HEK293 (cell line): ENCODE data around the gene AFP.

ENCODE experiments used
- CTCF ChIA-PET: fragments of 350-600 bp; formaldehyde crosslinking; extraction: SDS; loops from one replicate; lab custom pipeline; 2021; ENCODE audit warnings: antibody characterized with exemption; lab: Yijun Ruan, JAX
- POLR2A ChIA-PET: fragments of 300-600 bp; formaldehyde crosslinking; extraction: SDS; loops from one replicate; lab custom pipeline; 2020; ENCODE audit warnings: antibody characterized with exemption, inconsistent platforms; lab: Yijun Ruan, JAX
- H3K27ac ChIP-seq: fragments of 200-500 bp; sonication (Bioruptor generic); 2 replicates; pipeline ENCODE4 v1.5.1; 2014; ENCODE audit warnings: low read depth, low read length, control low read depth, inconsistent platforms; ENCODE audit errors: extremely low read depth
- H3K36me3 ChIP-seq, 2 experiments: fragments of 200-500 bp in 1 of 2; sonication (Bioruptor generic) in 1 of 2; 1 replicate in 1 of 2; 2 replicates in 1 of 2; pipeline ENCODE4 v1.5.1; 2014 to 2017; ENCODE audit warnings: inconsistent platforms in 2 of 2, low read length in 2 of 2; ENCODE audit not compliant: control insufficient read depth in 2 of 2, insufficient read depth in 1 of 2
- H3K4me1 ChIP-seq: fragments of 200-500 bp; sonication (Bioruptor generic); 2 replicates; pipeline ENCODE4 v1.5.1; 2014; ENCODE audit warnings: mild to moderate bottlenecking, low read length, inconsistent platforms; ENCODE audit not compliant: control insufficient read depth, insufficient read depth
- H3K4me3 ChIP-seq: 2 replicates; pipeline ENCODE4 v1.5.1; 2011; ENCODE audit warnings: low read depth, mild to moderate bottlenecking, control low read depth, low read length, moderate library complexity
- H3K9me3 ChIP-seq: fragments of 200-500 bp; sonication (Bioruptor generic); 2 replicates; pipeline ENCODE4 v1.5.1; 2014; ENCODE audit warnings: low read depth, low read length, inconsistent platforms; ENCODE audit not compliant: control insufficient read depth, insufficient read depth
- KLF16 ChIP-seq: fragments of 450-650 bp; formaldehyde crosslinking; IDR thresholded peaks from 2 replicates; pipeline ENCODE4 v1.5.1; 2017; ENCODE audit warnings: missing biosample characterization, missing genetic modification characterization
- PRDM1 ChIP-seq: fragments of 450-650 bp; formaldehyde crosslinking; IDR thresholded peaks from 2 replicates; pipeline ENCODE4; 2016; ENCODE audit warnings: missing biosample characterization, missing genetic modification characterization
- ZBTB17 ChIP-seq: fragments of 450-650 bp; formaldehyde crosslinking; IDR thresholded peaks from 2 replicates; pipeline ENCODE4 v1.5.1; 2016; ENCODE audit warnings: missing biosample characterization, missing genetic modification characterization
- ZNF132 ChIP-seq: fragments of 450-650 bp; formaldehyde crosslinking; IDR thresholded peaks from 2 replicates; pipeline ENCODE4 v1.5.1; 2017; ENCODE audit warnings: missing biosample characterization, missing genetic modification characterization, borderline replicate concordance
- ZNF138 ChIP-seq: fragments of 450-650 bp; formaldehyde crosslinking; IDR thresholded peaks from 2 replicates; pipeline ENCODE4 v1.5.1; 2016; ENCODE audit warnings: missing biosample characterization, missing genetic modification characterization, borderline replicate concordance
- ZNF174 ChIP-seq: fragments of 450-650 bp; formaldehyde crosslinking; IDR thresholded peaks from 2 replicates; pipeline ENCODE4 v1.5.0; 2017; ENCODE audit warnings: missing biosample characterization, mild to moderate bottlenecking, missing genetic modification characterization
- ZNF610 ChIP-seq: fragments of 450-650 bp; formaldehyde crosslinking; IDR thresholded peaks from 2 replicates; pipeline ENCODE4 v1.5.1; 2016; ENCODE audit warnings: missing biosample characterization, missing genetic modification characterization, borderline replicate concordance
- TF ChIP-seq, protein P1 (sequence below): fragments of 450-650 bp; formaldehyde crosslinking; IDR thresholded peaks from 2 replicates; pipeline ENCODE4 v1.5.1; 2016; ENCODE audit warnings: missing biosample characterization, missing genetic modification characterization
- TF ChIP-seq, protein P2 (sequence below): fragments of 450-650 bp; formaldehyde crosslinking; IDR thresholded peaks from 2 replicates; pipeline ENCODE4 v1.5.1; 2016; ENCODE audit warnings: missing biosample characterization, missing genetic modification characterization, borderline replicate concordance
- TF ChIP-seq, protein P3 (sequence below): fragments of 450-650 bp; formaldehyde crosslinking; IDR thresholded peaks from 2 replicates; pipeline ENCODE4 v1.5.1; 2017; ENCODE audit warnings: missing biosample characterization, missing genetic modification characterization
- TF ChIP-seq, protein P4 (sequence below): fragments of 450-650 bp; formaldehyde crosslinking; IDR thresholded peaks from 2 replicates; pipeline ENCODE4 v1.5.1; 2017; ENCODE audit warnings: missing biosample characterization, missing genetic modification characterization
- TF ChIP-seq, protein P5 (sequence below): fragments of 450-650 bp; formaldehyde crosslinking; IDR thresholded peaks from 2 replicates; pipeline ENCODE4 v1.5.1; 2016; ENCODE audit warnings: missing biosample characterization, missing genetic modification characterization
- TF ChIP-seq, protein P6 (sequence below): fragments of 450-650 bp; formaldehyde crosslinking; IDR thresholded peaks from 2 replicates; pipeline ENCODE4 v1.5.1; 2017; ENCODE audit warnings: missing biosample characterization, missing genetic modification characterization
- TF ChIP-seq, protein P7 (sequence below): fragments of 450-650 bp; formaldehyde crosslinking; IDR thresholded peaks from 2 replicates; pipeline ENCODE4 v1.5.1; 2017; ENCODE audit warnings: missing biosample characterization, missing genetic modification characterization

AFP gene

DNA sequence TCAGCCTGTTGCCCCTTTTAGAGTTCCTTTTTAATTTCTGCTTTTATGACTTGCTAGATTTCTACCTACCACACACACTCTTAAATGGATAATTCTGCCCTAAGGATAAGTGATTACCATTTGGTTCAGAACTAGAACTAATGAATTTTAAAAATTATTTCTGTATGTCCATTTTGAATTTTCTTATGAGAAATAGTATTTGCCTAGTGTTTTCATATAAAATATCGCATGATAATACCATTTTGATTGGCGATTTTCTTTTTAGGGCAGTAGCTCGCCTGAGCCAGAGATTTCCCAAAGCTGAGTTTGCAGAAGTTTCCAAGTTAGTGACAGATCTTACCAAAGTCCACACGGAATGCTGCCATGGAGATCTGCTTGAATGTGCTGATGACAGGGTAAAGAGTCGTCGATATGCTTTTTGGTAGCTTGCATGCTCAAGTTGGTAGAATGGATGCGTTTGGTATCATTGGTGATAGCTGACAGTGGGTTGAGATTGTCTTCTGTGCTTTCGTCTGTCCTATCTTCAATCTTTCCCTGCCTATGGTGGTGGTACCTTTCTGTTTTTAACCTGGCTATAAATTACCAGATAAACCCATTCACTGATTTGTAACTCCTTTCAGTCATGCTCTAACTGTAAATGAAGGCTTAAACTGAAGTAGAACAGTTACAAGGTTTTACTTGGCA, 24.1 kb upstream of the AFP start:
- CTCF ChIA-PET, result no interaction called here
- Histone ChIP-seq H3K4me1 (no peaks in the 10 kb centered on the region), H3K36me3 (no peaks in the 10 kb centered on the region), H3K27ac (no peak overlapping the region), H3K4me3 (no peak overlapping the region), H3K9me3 (no peaks in the 10 kb centered on the region)
- POLR2A ChIA-PET, result no interaction called here
- TF ChIP-seq, protein P1, sequence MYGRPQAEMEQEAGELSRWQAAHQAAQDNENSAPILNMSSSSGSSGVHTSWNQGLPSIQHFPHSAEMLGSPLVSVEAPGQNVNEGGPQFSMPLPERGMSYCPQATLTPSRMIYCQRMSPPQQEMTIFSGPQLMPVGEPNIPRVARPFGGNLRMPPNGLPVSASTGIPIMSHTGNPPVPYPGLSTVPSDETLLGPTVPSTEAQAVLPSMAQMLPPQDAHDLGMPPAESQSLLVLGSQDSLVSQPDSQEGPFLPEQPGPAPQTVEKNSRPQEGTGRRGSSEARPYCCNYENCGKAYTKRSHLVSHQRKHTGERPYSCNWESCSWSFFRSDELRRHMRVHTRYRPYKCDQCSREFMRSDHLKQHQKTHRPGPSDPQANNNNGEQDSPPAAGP (tag by site-specific recombination), result no peak
- no peak for TF ChIP-seq ZBTB17 (tag by site-specific recombination)
- TF ChIP-seq, protein P2, sequence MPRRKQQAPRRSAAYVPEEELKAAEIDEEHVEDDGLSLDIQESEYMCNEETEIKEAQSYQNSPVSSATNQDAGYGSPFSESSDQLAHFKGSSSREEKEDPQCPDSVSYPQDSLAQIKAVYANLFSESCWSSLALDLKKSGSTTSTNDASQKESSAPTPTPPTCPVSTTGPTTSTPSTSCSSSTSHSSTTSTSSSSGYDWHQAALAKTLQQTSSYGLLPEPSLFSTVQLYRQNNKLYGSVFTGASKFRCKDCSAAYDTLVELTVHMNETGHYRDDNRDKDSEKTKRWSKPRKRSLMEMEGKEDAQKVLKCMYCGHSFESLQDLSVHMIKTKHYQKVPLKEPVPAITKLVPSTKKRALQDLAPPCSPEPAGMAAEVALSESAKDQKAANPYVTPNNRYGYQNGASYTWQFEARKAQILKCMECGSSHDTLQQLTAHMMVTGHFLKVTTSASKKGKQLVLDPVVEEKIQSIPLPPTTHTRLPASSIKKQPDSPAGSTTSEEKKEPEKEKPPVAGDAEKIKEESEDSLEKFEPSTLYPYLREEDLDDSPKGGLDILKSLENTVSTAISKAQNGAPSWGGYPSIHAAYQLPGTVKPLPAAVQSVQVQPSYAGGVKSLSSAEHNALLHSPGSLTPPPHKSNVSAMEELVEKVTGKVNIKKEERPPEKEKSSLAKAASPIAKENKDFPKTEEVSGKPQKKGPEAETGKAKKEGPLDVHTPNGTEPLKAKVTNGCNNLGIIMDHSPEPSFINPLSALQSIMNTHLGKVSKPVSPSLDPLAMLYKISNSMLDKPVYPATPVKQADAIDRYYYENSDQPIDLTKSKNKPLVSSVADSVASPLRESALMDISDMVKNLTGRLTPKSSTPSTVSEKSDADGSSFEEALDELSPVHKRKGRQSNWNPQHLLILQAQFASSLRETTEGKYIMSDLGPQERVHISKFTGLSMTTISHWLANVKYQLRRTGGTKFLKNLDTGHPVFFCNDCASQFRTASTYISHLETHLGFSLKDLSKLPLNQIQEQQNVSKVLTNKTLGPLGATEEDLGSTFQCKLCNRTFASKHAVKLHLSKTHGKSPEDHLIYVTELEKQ (tag by site-specific recombination), result no peak
- TF ChIP-seq, protein P3, sequence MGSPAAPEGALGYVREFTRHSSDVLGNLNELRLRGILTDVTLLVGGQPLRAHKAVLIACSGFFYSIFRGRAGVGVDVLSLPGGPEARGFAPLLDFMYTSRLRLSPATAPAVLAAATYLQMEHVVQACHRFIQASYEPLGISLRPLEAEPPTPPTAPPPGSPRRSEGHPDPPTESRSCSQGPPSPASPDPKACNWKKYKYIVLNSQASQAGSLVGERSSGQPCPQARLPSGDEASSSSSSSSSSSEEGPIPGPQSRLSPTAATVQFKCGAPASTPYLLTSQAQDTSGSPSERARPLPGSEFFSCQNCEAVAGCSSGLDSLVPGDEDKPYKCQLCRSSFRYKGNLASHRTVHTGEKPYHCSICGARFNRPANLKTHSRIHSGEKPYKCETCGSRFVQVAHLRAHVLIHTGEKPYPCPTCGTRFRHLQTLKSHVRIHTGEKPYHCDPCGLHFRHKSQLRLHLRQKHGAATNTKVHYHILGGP (tag by site-specific recombination), result no peak
- no peak for TF ChIP-seq KLF16
- no peak for TF ChIP-seq PRDM1
- TF ChIP-seq, protein P4, sequence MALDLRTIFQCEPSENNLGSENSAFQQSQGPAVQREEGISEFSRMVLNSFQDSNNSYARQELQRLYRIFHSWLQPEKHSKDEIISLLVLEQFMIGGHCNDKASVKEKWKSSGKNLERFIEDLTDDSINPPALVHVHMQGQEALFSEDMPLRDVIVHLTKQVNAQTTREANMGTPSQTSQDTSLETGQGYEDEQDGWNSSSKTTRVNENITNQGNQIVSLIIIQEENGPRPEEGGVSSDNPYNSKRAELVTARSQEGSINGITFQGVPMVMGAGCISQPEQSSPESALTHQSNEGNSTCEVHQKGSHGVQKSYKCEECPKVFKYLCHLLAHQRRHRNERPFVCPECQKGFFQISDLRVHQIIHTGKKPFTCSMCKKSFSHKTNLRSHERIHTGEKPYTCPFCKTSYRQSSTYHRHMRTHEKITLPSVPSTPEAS, result no peak

DNA sequence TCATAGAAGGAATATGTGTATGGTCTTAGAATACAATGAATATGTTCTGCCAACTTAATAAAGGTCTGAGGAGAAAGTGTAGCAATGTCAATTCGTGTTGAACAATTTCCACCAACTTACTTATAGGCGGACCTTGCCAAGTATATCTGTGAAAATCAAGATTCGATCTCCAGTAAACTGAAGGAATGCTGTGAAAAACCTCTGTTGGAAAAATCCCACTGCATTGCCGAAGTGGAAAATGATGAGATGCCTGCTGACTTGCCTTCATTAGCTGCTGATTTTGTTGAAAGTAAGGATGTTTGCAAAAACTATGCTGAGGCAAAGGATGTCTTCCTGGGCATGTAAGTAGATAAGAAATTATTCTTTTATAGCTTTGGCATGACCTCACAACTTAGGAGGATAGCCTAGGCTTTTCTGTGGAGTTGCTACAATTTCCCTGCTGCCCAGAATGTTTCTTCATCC, 22.7 kb upstream of the AFP start:
- Histone ChIP-seq H3K4me3 (no peak overlapping the region), H3K27ac (no peak overlapping the region), H3K4me1 (no peaks in the 10 kb centered on the region), H3K36me3 (no peaks in the 10 kb centered on the region), H3K9me3 (no peaks in the 10 kb centered on the region)
- ChIA-PET CTCF (interaction anchor here (1.2 kb wide), 1 partner anchor 33 kb away, joined by 5 read pairs; no protein-coding TSS in a partner anchor), POLR2A (no interaction called here)
- TF ChIP-seq, protein P2 (tag by site-specific recombination), result no peak
- TF ChIP-seq ZNF610 (tag by site-specific recombination) (no peak), ZNF174 (tag by site-specific recombination) (no peak), ZNF138 (tag by site-specific recombination) (no peak), ZNF132 (tag by site-specific recombination) (no peak)
- TF ChIP-seq, protein P5, sequence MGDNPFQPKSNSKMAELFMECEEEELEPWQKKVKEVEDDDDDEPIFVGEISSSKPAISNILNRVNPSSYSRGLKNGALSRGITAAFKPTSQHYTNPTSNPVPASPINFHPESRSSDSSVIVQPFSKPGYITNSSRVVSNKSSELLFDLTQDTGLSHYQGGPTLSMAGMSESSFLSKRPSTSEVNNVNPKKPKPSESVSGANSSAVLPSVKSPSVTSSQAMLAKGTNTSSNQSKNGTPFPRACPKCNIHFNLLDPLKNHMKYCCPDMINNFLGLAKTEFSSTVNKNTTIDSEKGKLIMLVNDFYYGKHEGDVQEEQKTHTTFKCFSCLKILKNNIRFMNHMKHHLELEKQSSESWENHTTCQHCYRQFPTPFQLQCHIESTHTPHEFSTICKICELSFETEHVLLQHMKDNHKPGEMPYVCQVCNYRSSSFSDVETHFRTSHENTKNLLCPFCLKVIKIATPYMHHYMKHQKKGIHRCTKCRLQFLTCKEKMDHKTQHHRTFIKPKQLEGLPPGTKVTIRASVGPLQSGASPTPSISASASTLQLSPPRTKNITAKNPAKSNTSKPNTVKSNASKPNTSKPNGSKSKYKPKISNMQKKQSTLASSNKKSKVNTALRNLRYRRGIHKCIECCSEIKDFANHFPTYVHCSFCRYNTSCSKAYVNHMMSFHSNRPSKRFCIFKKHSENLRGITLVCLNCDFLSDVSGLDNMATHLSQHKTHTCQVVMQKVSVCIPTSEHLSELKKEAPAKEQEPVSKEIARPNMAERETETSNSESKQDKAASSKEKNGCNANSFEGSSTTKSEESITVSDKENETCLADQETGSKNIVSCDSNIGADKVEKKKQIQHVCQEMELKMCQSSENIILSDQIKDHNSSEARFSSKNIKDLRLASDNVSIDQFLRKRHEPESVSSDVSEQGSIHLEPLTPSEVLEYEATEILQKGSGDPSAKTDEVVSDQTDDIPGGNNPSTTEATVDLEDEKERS (tag by site-specific recombination), result no peak
- TF ChIP-seq, protein P6, sequence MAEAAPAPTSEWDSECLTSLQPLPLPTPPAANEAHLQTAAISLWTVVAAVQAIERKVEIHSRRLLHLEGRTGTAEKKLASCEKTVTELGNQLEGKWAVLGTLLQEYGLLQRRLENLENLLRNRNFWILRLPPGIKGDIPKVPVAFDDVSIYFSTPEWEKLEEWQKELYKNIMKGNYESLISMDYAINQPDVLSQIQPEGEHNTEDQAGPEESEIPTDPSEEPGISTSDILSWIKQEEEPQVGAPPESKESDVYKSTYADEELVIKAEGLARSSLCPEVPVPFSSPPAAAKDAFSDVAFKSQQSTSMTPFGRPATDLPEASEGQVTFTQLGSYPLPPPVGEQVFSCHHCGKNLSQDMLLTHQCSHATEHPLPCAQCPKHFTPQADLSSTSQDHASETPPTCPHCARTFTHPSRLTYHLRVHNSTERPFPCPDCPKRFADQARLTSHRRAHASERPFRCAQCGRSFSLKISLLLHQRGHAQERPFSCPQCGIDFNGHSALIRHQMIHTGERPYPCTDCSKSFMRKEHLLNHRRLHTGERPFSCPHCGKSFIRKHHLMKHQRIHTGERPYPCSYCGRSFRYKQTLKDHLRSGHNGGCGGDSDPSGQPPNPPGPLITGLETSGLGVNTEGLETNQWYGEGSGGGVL (tag by site-specific recombination), result no peak
- TF ChIP-seq, protein P7, sequence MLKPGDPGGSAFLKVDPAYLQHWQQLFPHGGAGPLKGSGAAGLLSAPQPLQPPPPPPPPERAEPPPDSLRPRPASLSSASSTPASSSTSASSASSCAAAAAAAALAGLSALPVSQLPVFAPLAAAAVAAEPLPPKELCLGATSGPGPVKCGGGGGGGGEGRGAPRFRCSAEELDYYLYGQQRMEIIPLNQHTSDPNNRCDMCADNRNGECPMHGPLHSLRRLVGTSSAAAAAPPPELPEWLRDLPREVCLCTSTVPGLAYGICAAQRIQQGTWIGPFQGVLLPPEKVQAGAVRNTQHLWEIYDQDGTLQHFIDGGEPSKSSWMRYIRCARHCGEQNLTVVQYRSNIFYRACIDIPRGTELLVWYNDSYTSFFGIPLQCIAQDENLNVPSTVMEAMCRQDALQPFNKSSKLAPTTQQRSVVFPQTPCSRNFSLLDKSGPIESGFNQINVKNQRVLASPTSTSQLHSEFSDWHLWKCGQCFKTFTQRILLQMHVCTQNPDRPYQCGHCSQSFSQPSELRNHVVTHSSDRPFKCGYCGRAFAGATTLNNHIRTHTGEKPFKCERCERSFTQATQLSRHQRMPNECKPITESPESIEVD (tag by site-specific recombination), result no peak
